Naive B cell (primary cell): ENCODE results near the gene VAV3. TPM values are rescaled to one million over a fixed set of nuclear protein-coding genes. Genes with fewer than 3 reads are reported as not detected.
A peak's percentile ranks its signal among the peaks of the same experiment; 100 is the strongest.

Experiments used
- ATAC-seq, 2 donors: fragments of 150-1000 bp; cut with Tn5 transposase; 2 replicates each; pipeline ENCODE4 v1.10.0; 2021; ENCODE audit warnings: low read depth in 2 of 2, mild to moderate bottlenecking in 2 of 2, moderate library complexity in 2 of 2
- DNase-seq: peaks from one replicate; pipeline ENCODE4 v3.0.0; 2022
- H3K27ac Mint-ChIP-seq, 6 donors: one replicate each; pipeline ENCODE4 v1.8.0; 2020 to 2022; ENCODE audit warnings: mild to moderate bottlenecking in 6 of 6, mixed read lengths in 6 of 6, moderate library complexity in 5 of 6, inconsistent platforms in 2 of 6
- H3K27me3 Mint-ChIP-seq, 3 donors: one replicate each; pipeline ENCODE4 v1.8.0; 2021 to 2022; ENCODE audit warnings: mixed read lengths in 3 of 3, mild to moderate bottlenecking in 1 of 3
- H3K36me3 Mint-ChIP-seq, 2 donors: one replicate each; pipeline ENCODE4 v1.8.0; 2020 to 2022; ENCODE audit warnings: mixed read lengths in 2 of 2, inconsistent platforms in 1 of 2, mild to moderate bottlenecking in 1 of 2
- H3K4me1 Mint-ChIP-seq, 3 donors: one replicate each; pipeline ENCODE4 v1.8.0; 2020 to 2022; ENCODE audit warnings: mixed read lengths in 3 of 3, inconsistent platforms in 1 of 3, mild to moderate bottlenecking in 1 of 3, moderate library complexity in 1 of 3
- H3K4me3 Mint-ChIP-seq, 8 donors: one replicate each; pipeline ENCODE4 v1.8.0; 2020 to 2022; ENCODE audit warnings: mild to moderate bottlenecking in 8 of 8, mixed read lengths in 8 of 8, moderate library complexity in 8 of 8, inconsistent platforms in 2 of 8
- H3K9me3 Mint-ChIP-seq, 7 donors: one replicate each; pipeline ENCODE4 v1.8.0; 2020 to 2022; ENCODE audit warnings: mixed read lengths in 7 of 7, mild to moderate bottlenecking in 5 of 7, inconsistent platforms in 2 of 7, moderate library complexity in 1 of 7
- polyA plus RNA-seq, 6 donors: library from polyadenylated mRNA; unstranded; fragments of 300-500 nt; fragmentation: Illumina TruSeq; gene quantifications; one replicate each; pipeline ENCODE4 v1.2.3, GENCODE V29; 2021; ENCODE audit warnings: low read depth in 6 of 6

The VAV3 gene
- polyA plus RNA-seq, 6 donors from 2014 or later: 24.8 to 45.9 (median 33.6) TPM

DNA sequence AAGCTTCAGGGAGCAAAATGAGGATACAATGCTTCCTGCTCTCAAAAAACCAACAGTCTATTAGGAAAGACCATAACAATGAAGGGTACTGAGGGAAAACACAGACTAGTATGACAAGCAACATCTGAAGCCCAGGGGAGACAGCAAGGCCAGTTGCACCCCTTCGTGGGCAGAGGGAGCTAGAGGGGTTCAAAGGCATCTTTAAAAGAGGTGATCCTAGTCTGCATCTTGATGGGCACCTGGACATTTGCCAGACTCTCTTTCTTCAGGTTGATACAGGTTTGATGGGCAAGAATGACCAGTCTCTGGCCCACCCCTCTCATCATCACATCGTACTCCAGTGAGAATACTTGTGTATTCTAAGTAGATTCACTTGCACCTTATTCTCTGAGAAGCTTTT, 177.7 kb downstream of the VAV3 start:
- Mint-ChIP-seq H3K9me3 (no peaks in the 10 kb centered on the region), H3K4me3 (peak overlapping the region; percentile 37 to 86 (median 82)), H3K36me3 (no peaks in the 10 kb centered on the region), H3K27ac (peak overlapping the region; percentile 77 to 95 (median 94)), H3K27me3 (no peaks in the 10 kb centered on the region), H3K4me1 (peaks cover 76 to 91% (median 83%) of the 10 kb centered on the region in 3 donors)
- peak; percentile 34 to 41 for ATAC-seq
- DNase-seq: peak; percentile 24

DNA sequence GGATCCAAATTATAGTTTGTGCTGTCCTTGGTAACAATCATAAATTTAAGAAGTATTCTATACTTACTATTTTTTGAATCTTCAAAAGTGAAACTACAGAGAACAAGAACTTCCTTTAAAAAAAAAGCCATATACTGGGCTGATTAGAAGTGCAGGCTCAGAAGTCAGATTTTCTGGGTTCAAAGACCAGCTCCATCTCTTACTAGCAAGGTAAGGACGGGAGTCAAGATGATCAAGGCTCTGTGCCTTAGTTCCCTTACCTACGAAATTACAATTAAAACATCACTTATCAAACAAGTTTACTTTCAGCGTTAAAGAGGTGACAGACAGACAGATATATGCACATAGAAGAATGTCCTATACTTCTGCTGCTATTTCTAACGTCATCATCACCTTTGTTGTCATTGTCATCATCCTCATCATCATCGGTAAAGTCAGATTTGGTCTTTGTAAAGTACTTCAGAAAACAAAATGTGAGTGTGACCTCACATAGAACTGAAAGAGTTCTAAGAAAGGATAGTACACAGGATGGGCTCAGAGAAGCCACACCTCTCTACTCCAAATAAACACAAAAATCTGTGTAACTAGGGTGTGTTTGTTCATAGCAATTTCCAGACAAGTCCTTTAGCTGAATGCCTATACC, 178.7 kb downstream of the VAV3 start:
- H3K9me3 Mint-ChIP-seq: no peaks in the 10 kb centered on the region
- H3K4me3 Mint-ChIP-seq: peak overlapping the region; percentile 68 to 89 (median 84)
- ATAC-seq (peak; percentile 63 to 66), DNase-seq (peak; percentile 31)
- no peaks in the 10 kb centered on the region for H3K27me3 Mint-ChIP-seq
- H3K36me3 Mint-ChIP-seq: no peaks in the 10 kb centered on the region
- peaks cover 78 to 88% (median 86%) of the 10 kb centered on the region in 3 donors for H3K4me1 Mint-ChIP-seq
- H3K27ac Mint-ChIP-seq: peak overlapping the region; percentile 77 to 95 (median 94)

DNA sequence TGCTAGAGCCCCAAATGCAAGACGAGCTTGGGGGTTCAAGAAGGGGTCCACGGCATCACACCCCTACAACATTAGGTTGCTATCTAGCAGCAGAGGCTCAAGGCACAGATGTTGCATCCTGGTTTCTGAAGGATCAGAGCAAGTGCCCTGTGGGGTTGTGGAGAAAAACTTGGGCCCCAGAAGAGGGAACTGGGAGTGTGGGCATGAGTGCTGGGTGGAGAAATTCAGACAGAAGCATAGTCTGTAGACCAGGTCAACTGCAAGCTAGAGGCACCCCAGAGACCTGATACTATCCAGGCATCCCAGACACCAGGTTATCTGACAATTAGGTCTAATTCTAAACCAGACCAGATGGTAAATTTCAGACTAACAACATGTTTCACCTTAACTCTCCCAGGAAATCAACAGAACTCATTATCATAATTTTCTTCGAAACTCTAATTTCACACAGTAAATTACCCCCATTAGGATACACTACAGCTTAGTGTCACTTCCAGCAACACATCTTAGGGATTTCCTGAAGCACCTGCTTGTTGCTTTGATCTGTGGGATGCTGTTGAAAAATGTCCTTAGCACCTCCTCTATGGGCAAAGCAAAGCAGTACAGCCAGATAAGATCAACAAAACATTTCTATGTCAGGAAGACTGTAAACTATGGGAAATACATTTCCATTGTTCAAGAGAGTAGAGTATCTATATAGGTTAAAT, 179.3 kb downstream of the VAV3 start:
- ATAC-seq: peak; percentile 24 to 36

DNA sequence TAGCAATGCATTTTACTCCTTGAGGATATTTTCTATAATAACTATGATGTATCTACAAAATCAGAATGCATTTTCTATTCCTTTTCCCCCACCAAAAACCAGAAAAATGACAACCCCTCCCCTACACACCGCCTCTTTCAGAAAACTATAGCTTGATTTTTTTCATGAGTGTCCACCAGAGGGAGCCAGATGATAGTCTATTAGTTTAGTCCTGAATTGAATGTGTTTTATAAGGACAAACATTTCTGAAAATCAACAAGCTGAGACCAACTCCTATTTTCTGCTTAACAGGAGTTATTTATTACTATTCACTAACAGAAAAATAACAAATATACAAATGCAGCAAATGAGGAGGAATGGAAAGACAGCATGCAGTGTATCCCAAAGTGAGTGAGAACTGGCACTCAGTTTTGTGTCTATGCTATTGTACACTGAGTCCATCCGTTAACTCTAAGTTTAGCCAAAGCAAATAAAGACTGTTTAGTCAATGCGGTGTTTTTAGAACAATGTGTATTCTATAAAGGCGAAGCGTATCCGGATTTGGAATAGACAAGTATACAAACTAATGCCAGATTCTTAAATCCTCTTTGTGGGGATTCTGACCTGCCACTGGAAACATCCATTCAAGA, 182.6 kb downstream of the VAV3 start:
- Mint-ChIP-seq H3K36me3 (no peaks in the 10 kb centered on the region), H3K27ac (peak overlapping the region in 2 of 6 donors; percentile 77 to 90), H3K9me3 (no peaks in the 10 kb centered on the region), H3K27me3 (no peaks in the 10 kb centered on the region), H3K4me3 (peak overlapping the region in 1 of 8 donors; percentile 4), H3K4me1 (peaks cover 51 to 64% (median 63%) of the 10 kb centered on the region in 3 donors)
- peak; percentile 65 for DNase-seq
- ATAC-seq: peak in 1 of 2 donors; percentile 14

More for the DNA sequence above, 179.3 kb downstream of the VAV3 start:
- Mint-ChIP-seq H3K27me3 (no peaks in the 10 kb centered on the region), H3K9me3 (no peaks in the 10 kb centered on the region), H3K27ac (peak overlapping the region; percentile 77 to 95 (median 94)), H3K4me1 (peaks cover 72 to 82% (median 80%) of the 10 kb centered on the region in 3 donors), H3K36me3 (no peaks in the 10 kb centered on the region), H3K4me3 (peak overlapping the region; percentile 68 to 89 (median 84))
- no peak for DNase-seq

DNA sequence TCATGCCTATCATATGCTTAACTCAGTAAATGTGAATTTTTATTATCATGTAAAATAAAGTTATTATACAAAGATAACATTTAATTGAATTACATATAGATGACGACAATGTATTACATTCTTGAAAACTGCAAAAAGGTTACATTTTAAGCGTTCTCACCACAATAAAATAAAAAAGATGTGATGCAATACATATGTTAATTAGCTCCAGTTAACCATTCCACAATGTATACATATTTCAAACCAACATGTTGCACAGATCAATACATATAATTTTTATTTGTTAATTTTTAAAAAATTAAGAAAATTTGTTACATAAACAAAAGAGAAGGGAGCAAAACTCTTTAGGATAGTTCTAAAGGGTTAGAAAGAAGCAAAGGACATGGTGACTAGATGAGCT, 183.7 kb downstream of the VAV3 start:
- H3K4me3 Mint-ChIP-seq: no peak overlapping the region
- H3K9me3 Mint-ChIP-seq: no peaks in the 10 kb centered on the region
- no peak overlapping the region for H3K27ac Mint-ChIP-seq
- ATAC-seq (no peak), DNase-seq (no peak)
- H3K4me1 Mint-ChIP-seq: peaks cover 50 to 65% (median 63%) of the 10 kb centered on the region in 3 donors
- no peaks in the 10 kb centered on the region for H3K27me3 Mint-ChIP-seq
- H3K36me3 Mint-ChIP-seq: peaks cover 0 to 9% of the 10 kb centered on the region in 2 donors

DNA sequence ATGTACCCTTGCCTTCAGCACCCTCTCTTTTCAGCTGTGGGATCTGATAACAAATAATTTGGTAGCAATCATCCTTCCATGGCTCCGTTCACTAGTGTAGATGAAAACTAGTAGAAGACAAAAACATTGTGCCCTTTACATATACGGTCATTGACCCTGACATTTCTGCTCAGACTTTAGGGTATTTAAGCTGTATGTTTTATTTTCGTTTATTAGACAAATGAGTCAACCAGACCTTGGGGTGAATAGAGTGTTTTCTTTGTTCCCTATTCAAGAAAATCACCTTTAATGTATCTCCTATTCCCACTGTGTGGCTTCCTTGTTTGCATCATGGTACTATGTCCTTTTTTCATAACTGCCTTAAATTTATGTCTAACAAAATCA, 187.3 kb downstream of the VAV3 start:
- H3K4me3 Mint-ChIP-seq: peak overlapping the region in 5 of 8 donors; percentile 35 to 54 (median 49)
- no peaks in the 10 kb centered on the region for H3K9me3 Mint-ChIP-seq
- peak in 1 of 2 donors; percentile 12 for ATAC-seq
- H3K36me3 Mint-ChIP-seq: peaks cover 8 to 15% of the 10 kb centered on the region in 2 donors
- no peaks in the 10 kb centered on the region for H3K27me3 Mint-ChIP-seq
- H3K27ac Mint-ChIP-seq: peak overlapping the region; percentile 81 to 98 (median 94)
- H3K4me1 Mint-ChIP-seq: peaks cover 26 to 38% (median 34%) of the 10 kb centered on the region in 3 donors
- DNase-seq: no peak

DNA sequence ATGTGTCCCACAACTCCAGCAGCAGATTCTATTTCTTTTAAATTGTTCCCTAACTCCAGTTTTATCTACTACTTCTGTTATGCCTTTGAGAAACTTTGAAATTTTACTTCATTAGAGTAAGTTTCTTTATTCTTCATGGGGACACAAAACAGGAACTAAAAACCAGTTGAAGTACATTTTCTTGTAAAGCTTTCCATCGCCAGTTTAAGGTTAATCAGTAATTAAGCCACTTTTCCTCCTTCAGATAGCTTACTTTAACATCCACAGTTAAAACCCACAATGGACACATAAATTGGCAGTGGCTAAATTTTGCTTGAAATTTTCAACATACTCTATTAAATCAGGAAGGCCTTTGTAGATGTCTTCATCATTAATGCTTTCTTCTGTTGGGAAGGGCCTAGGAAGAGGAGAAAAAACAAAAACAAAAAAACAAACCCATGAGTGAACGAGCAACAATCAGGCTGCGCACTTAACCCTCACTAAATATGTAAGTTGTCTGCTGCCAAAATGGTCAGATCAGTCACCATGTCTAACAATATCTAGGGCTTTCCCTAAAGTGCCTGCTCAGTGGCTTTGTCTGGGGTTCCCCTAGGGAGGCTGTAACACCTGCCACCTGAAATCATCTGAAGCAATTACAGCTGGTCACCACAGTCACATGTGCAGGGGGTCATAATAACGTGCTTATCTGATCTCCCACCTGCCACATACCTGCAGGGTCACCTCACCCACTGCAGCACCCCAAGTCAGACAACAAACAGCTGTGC, 187.9 kb downstream of the VAV3 start:
- peak; percentile 47 for DNase-seq
- peaks cover 20 to 32% (median 28%) of the 10 kb centered on the region in 3 donors for H3K4me1 Mint-ChIP-seq
- H3K27ac Mint-ChIP-seq: peak overlapping the region; percentile 81 to 98 (median 94)
- peak overlapping the region in 7 of 8 donors; percentile 44 to 81 (median 53) for H3K4me3 Mint-ChIP-seq
- peaks cover 8 to 20% of the 10 kb centered on the region in 2 donors for H3K36me3 Mint-ChIP-seq
- no peaks in the 10 kb centered on the region for H3K27me3 Mint-ChIP-seq
- H3K9me3 Mint-ChIP-seq: no peaks in the 10 kb centered on the region
- peak; percentile 95 to 96 for ATAC-seq

DNA sequence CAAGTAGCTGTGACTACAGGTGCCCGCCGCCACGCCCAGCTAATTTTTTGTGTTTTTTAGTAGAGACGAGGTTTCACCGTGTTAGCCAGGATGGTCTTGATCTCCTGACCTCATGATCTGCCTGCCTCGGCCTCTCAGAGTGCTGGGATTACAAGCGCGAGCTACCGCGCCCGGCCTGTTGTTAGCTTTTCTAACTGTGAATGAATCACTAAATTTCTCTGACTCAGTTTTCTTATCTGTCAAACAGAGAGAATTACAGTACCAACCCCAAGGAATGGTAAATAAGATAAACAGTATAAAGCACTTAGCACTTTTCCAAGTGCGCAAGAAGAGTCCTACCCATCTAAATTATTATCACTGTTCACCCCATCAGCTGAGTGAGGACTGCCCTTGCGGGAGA, 193.6 kb downstream of the VAV3 start:
- ATAC-seq: no peak
- Mint-ChIP-seq H3K36me3 (peaks cover 28 to 37% of the 10 kb centered on the region in 2 donors), H3K27me3 (no peaks in the 10 kb centered on the region), H3K4me3 (no peak overlapping the region), H3K4me1 (peaks cover 4 to 17% (median 9%) of the 10 kb centered on the region in 3 donors), H3K27ac (no peak overlapping the region), H3K9me3 (no peaks in the 10 kb centered on the region)
- no peak for DNase-seq

DNA sequence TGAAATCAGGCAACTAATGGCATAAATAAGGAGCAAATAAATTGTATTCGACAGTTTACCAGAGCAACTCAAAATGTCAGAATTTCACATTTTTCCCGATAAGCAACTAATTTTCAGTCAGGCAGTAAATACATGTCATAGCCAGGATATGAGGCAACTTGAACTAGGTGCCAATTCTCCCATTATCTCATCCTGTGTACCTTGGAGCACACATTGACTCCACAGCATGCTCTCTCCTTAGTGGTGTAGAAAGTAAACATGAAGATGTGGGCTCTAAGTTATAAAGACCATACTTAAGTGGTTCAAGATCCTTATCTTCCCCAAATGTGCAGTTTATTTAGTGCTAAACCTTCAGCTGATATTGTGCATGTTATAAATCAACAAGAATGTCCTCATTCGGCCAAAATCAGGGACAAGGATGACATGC, 197.8 kb downstream of the VAV3 start:
- H3K9me3 Mint-ChIP-seq: no peaks in the 10 kb centered on the region
- peak overlapping the region in 1 of 6 donors; percentile 61 for H3K27ac Mint-ChIP-seq
- peaks cover 33 to 35% of the 10 kb centered on the region in 2 donors for H3K36me3 Mint-ChIP-seq
- ATAC-seq: no peak
- no peaks in the 10 kb centered on the region for H3K27me3 Mint-ChIP-seq
- no peak for DNase-seq
- peaks cover 0 to 17% (median 3%) of the 10 kb centered on the region in 3 donors for H3K4me1 Mint-ChIP-seq
- no peak overlapping the region for H3K4me3 Mint-ChIP-seq

DNA sequence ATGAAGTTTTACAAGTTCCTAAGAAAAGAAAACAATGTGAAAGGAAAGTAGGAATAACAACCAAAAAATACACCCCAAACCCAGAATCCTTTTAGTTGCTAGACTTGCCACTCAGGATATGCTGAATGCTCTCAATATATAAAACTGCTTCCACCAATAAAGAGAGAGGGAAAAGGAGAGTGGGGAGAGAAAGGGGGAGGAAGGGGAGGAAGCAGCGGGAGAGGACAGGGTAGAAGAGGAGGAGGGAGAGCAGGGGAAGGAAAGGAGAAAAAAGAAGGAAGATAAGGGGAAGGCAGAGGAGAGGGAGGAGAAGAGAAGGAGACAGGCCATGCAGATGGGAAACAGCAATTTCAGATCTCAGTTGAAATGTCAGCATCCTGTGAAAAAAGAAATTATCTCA, 198.4 kb downstream of the VAV3 start:
- H3K36me3 Mint-ChIP-seq: peaks cover 34 to 41% of the 10 kb centered on the region in 2 donors

DNA sequence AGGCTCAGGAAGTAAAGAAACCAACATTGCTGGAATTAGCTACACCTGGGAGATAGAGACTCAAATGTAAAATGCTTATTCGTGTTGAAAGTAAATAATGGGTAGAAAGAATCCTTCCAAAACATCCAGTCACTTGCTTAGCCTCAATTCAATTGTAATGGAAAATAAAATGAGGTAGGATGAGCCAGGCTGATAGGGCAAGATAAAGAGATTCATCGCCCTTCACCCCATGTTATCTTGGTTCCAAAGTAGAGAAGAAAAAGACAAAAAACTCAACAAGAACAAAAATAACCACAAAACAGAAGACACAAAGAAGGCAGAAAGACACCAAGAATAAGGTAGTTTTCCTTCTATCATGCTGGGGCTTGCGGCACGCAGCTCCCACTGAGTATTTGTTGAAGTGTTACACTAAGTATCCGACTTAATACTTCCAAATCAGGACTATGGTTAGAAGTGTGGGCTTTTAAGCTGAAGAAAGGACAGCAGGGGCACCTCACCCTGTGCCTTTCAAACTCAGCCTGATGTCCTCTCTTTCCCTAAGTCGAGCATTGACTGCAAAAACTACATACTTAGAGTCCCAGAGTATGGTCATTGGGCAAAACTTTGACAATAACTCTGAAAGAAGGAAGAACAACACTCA, 202.1 kb downstream of the VAV3 start:
- ATAC-seq (no peak), DNase-seq (no peak)
- Mint-ChIP-seq H3K9me3 (no peaks in the 10 kb centered on the region), H3K36me3 (peaks cover 29 to 37% of the 10 kb centered on the region in 2 donors), H3K4me1 (peaks cover 0 to 8% (median 0%) of the 10 kb centered on the region in 3 donors), H3K4me3 (no peak overlapping the region), H3K27ac (peak overlapping the region in 4 of 6 donors; percentile 28 to 59 (median 40)), H3K27me3 (no peaks in the 10 kb centered on the region)

More for the DNA sequence above, 198.4 kb downstream of the VAV3 start:
- no peaks in the 10 kb centered on the region for H3K27me3 Mint-ChIP-seq
- ATAC-seq (no peak), DNase-seq (no peak)
- peak overlapping the region in 2 of 6 donors; percentile 50 to 56 for H3K27ac Mint-ChIP-seq
- H3K4me1 Mint-ChIP-seq: peaks cover 0 to 17% (median 3%) of the 10 kb centered on the region in 3 donors
- no peak overlapping the region for H3K4me3 Mint-ChIP-seq
- H3K9me3 Mint-ChIP-seq: no peaks in the 10 kb centered on the region

DNA sequence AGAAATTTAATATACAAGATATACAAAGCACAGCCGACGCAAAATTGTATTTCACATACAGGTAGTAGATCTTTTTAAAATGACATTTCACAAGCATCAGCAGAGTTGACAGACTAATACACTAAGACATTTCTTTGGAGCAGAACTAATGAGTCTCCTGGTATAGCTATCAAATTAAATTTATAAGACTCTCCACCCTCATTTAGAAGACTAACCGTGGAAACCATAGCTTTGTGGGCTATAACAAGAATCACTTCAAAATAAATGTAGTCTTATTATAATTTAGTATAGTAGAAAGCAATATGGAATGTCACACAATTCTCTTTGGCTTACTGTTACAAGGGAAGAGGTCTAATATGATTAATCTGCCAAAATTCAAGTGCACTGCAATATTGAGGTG, 204.9 kb downstream of the VAV3 start:
- peaks cover 0 to 4% (median 3%) of the 10 kb centered on the region in 3 donors for H3K4me1 Mint-ChIP-seq
- no peak for DNase-seq
- no peak overlapping the region for H3K27ac Mint-ChIP-seq
- no peaks in the 10 kb centered on the region for H3K9me3 Mint-ChIP-seq
- peaks cover 41 to 49% of the 10 kb centered on the region in 2 donors for H3K36me3 Mint-ChIP-seq
- no peak overlapping the region for H3K4me3 Mint-ChIP-seq
- no peak for ATAC-seq
- no peaks in the 10 kb centered on the region for H3K27me3 Mint-ChIP-seq
